Measurements from ENCODE around the gene PTOV1.
"Not testable (repeated sequence)": the region's sequence is repeated elsewhere in the genome, so short reads cannot be mapped to it uniquely, and the experiment has no call there.

The PTOV1 gene

GRCh38 chr19:49817964-49818648 lies 32.9 kb upstream of the PTOV1 start, which contains the start of gene MED25:
MED25 (plus strand) TSS chr19:49818289; CDS start chr19:49818342, 53 bp downstream.
- DNase-seq (ENCODE audit: low read depth in 2 of 2, low spot score in 1 of 2): peak; percentile 74 to 75

GRCh38 chr19:49818649-49819370 lies 32.1 kb upstream of the PTOV1 start:
- no peak for DNase-seq (ENCODE audit: low read depth in 2 of 2, low spot score in 1 of 2)

GRCh38 chr19:49819452-49820115 lies 31.4 kb upstream of the PTOV1 start:
- DNase-seq (ENCODE audit: low read depth in 2 of 2, low spot score in 1 of 2): not testable (repeated sequence)

DNA sequence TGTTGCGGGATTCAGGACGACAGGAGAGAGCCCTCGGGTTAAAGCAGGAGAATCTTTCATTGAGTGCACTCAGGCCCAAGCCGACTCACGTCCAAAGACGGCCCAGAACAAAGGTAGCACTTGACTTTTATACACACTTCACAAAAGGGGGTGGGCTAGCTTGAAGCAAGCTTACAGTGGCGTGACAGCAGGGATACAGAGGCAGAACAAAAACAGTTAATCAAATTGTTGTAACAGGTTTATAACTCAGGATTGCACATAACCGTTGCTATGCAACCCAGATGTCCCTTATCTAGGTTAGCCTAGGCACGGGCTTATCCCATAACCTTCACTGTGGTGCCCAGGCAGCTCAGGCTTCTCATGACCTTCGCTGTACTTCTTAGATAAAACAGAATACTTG lies 30.8 kb upstream of the PTOV1 start:
- no peak for DNase-seq (ENCODE audit: low read depth in 2 of 2, low spot score in 1 of 2)

GRCh38 chr19:49823472-49823871 lies 27.5 kb upstream of the PTOV1 start:
- no peak for DNase-seq (ENCODE audit: low read depth in 2 of 2, low spot score in 1 of 2)

DNA sequence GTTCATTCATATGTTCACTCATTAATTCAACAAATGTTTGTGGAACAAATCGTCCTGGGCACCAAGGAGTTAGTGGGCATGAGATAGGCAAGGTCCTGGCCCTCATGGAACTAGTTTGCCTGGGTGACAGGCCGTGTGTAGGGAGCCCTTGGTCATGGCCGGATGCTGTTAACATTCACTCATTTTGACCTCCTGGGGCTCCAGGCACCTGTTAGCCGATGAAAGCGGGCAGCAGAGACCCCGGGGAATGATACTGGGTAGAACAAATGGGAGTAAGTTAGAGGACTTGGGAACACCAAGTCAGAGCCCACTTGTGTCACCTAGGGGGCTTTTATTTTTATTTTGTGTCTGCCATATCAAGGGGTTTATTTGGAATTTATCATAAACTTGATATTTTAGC lies 26.3 kb upstream of the PTOV1 start:
- DNase-seq (ENCODE audit: low read depth in 2 of 2, low spot score in 1 of 2): no peak

GRCh38 chr19:49827034-49827433 lies 23.9 kb upstream of the PTOV1 start:
- no peak for DNase-seq (ENCODE audit: low read depth in 2 of 2, low spot score in 1 of 2)

DNA sequence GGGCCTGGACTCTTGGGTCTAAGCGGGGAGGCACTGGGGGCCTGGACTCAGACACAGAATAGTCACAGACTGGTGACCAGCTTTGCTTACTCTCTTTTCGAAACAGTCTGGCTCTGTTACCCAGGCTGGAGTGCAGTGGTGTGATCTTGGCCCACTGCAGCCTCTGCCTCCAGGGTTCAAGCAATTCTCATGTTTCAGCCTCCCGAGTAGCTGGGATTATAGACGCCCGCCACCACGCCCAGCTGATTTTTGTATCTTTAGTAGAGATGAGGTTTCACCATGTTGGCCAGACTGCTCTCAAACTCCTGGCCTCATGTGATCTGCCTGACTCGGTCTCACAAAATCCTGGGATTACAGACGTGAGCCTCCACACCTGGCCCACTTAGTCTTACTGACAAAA lies 21.8 kb upstream of the PTOV1 start:
- no peak for DNase-seq (ENCODE audit: low read depth in 2 of 2, low spot score in 1 of 2)

- DNase-seq (ENCODE audit: low read depth in 2 of 2, low spot score in 1 of 2): no peak
Observed at GRCh38 chr19:49829721-49830120, 21.2 kb upstream of the PTOV1 start.

- no peak for DNase-seq (ENCODE audit: low read depth in 2 of 2, low spot score in 1 of 2)
Observed at GRCh38 chr19:49830766-49831165, 20.2 kb upstream of the PTOV1 start.

- no peak for DNase-seq (ENCODE audit: low read depth in 2 of 2, low spot score in 1 of 2)
Observed at GRCh38 chr19:49831592-49831991, 19.4 kb upstream of the PTOV1 start.

- no peak for DNase-seq (ENCODE audit: low read depth in 2 of 2, low spot score in 1 of 2)
Observed at GRCh38 chr19:49832556-49832955, 18.4 kb upstream of the PTOV1 start.

GRCh38 chr19:49833599-49833998 lies 17.4 kb upstream of the PTOV1 start:
- DNase-seq (ENCODE audit: low read depth in 2 of 2, low spot score in 1 of 2): no peak

DNA sequence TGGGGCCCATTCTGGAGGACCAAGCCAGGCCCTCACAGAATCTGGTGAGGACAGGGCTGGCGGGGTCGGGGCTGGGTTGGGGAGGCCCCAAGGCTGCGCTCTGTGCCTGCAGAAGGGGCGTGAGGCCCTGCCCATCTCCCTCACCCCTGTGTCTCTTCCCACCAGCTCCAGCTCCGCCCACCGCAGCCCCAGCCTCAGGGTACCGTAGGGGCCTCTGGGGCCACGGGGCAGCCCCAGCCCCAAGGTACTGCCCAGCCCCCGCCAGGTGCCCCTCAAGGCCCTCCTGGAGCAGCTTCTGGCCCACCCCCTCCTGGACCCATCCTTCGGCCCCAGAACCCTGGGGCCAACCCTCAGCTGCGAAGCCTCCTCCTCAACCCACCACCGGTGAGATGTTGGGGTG lies 15.4 kb upstream of the PTOV1 start:
- DNase-seq (ENCODE audit: low read depth in 2 of 2, low spot score in 1 of 2): no peak

GRCh38 chr19:49836176-49837008 lies 14.6 kb upstream of the PTOV1 start:
- no peak for DNase-seq (ENCODE audit: low read depth in 2 of 2, low spot score in 1 of 2)

DNA sequence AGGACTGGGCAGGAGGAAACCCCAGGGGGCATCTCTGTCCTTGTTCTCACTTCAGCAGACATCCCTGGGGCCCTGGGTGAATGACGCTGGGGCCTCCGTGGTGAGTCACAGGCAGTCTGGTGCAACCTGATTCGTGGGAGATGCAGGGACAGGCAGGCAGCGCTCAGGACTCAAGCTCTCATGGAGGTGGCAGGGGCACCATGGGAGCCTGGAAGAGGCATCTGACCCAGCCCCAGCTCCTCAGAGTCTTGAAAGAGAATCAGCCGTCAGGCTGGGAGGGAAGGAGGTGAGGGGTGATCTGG lies 14.0 kb upstream of the PTOV1 start:
- DNase-seq (ENCODE audit: low read depth in 2 of 2, low spot score in 1 of 2): no peak

- no peak for DNase-seq (ENCODE audit: low read depth in 2 of 2, low spot score in 1 of 2)
Observed at GRCh38 chr19:49837425-49837824, 13.5 kb upstream of the PTOV1 start.

GRCh38 chr19:49838885-49839588 lies 11.9 kb upstream of the PTOV1 start:
- no peak for DNase-seq (ENCODE audit: low read depth in 2 of 2, low spot score in 1 of 2)

- DNase-seq (ENCODE audit: low read depth in 2 of 2, low spot score in 1 of 2): no peak
Observed at GRCh38 chr19:49839713-49840112, 11.2 kb upstream of the PTOV1 start.

DNA sequence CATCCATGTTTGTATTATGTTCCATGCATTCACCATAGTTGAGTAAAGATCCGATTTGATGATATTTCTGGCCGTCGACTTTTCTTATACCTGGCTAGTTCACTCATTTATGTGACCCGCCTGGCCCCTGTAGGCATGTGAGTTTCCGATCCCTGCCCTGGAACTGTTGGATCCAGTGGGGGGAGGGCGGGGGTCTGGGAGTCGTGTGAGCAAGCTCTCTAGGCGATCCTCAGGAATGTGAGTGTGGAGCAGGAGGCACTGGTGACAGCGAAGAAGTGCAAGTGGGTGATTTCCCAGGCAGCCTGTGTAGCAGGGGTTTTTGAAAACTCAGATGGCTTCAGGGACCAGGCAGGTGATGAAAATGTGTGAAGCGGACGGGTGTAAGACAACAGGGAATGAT lies 10.6 kb upstream of the PTOV1 start:
- no peak for DNase-seq (ENCODE audit: low read depth in 2 of 2, low spot score in 1 of 2)

DNA sequence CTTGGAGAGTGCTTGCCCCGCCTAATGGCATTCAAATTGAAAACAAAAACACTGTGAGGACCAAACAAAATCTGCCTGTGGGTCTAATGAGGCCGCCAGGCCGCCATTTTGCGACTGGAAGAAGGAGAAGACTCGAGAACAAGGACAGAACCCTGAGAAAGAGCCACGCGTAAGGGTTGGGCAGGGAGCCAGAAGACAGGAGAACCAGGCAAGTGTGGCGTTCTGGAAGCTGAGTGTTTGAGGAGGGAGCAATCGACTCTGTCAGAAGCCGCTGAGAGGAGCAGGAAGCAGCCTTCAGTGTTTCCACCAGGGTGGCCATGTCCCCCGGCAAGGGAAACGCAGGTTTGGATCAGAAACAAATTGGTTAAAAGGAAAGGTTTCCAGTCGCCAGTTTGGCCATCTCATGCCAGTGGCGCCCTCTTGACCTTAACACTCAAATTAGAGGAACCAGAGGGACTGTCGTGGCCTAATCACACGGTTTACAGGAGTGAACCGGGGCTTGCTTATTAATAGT lies 10.2 kb upstream of the PTOV1 start:
- no peak for DNase-seq (ENCODE audit: low read depth in 2 of 2, low spot score in 1 of 2)
